Adipose tissue (tissue), 3 donors: ENCODE measurements around the gene MYLK2. TPM values are rescaled to one million over a fixed set of nuclear protein-coding genes. Genes with fewer than 3 reads are reported as not detected.

Experiments
- H3K27ac ChIP-seq: one replicate; pipeline ENCODE4 v1.5.1; 2013; ENCODE audit warnings: low read depth, low read length
- WGBS, 3 donors: extraction: QIAGEN DNeasy Blood & Tissue Kit; methylation state at CpG; one replicate each; pipeline ENCODE4 v1.1.7; 2013; 5-methylcytosine and 5-hydroxymethylcytosine counted together
- polyA plus RNA-seq, 3 donors: library from polyadenylated mRNA; stranded (reverse); fragments of 200-250 nt; gene quantifications; one replicate each; pipeline ENCODE4 v1.2.3, GENCODE V29; 2013
- donor health status: healthy with polysubstance abuse.
- donor health status: Bipolar disorder and iron deficiency.
- donor health status: healthy.

Gene MYLK2
- polyA plus RNA-seq, 3 donors, result 0.04 to 13.3 TPM; not detected in 1

DNA sequence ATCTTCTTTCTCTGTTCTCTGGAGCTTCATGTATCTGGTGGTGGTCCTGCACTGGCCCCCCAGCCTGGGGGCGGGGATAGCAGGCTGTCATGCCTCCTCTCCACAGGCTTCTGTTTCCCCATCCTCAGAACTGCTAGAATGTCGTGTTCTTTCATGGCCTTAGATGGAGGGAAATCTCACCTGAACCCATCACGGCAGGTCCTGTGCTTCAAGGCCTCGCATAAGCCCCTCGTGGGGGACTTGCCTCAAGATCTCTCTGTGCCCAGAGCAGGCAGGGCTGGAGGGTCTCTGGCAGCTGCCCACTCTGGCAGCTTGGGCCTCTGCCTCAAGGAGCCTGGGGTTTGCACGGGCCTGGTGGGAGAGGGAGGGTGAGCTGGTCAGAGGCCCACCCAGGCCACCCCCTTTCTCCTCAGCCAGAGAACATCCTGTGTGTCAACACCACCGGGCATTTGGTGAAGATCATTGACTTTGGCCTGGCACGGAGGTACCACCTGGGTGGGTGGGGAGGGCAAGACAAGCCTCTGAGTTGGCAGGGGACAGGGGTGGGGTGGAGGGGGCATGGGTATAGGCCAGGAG lies 11.3 kb downstream of the MYLK2 start:
- no peak overlapping the region for H3K27ac ChIP-seq
- WGBS, 3 donors, result 77 to 88% (median 81%) methylated on average over 8 of the region's 8 CpGs

DNA sequence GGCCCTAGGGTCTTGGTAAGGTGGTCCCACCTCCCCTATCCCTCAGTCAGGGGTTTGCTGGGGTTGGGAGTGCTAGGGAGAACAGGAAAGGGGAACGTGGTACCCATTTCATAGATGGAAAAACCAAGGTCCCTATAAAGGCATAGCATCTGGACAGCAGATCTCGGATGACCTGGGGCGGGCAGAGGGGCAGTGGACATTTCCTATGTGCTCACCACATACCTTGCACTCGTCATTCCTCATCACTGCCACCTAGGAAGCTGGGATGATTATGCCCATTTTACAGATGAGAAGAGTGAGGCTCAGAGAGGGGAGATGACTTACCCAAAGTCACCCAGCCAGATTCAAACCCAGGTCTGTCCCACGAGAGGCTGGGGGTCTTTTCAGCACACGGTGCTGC lies 12.1 kb downstream of the MYLK2 start:
- no peak overlapping the region for H3K27ac ChIP-seq
- 87 to 93% (median 91%) methylated on average over 6 of the region's 6 CpGs for WGBS, 3 donors

DNA sequence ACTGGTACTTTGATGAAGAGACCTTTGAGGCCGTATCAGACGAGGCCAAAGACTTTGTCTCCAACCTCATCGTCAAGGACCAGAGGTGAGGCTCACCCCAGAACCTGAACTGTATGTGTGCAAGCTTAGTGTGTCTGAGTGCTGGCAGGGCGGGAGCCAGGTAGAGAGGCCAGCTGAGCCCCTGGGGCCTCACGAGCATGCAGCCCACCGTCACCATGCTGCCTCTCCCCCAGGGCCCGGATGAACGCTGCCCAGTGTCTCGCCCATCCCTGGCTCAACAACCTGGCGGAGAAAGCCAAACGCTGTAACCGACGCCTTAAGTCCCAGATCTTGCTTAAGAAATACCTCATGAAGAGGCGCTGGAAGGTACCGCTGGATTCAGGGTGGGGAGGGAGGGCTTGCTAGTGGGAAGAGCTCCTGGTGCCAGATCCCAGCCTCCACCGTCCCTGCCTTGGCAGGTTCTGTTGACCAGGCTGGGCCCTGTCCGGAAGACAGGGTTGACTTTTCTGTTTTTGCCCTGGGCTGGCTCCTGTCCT lies 12.7 kb downstream of the MYLK2 start:
- WGBS, 3 donors, result 87 to 93% (median 93%) methylated on average over 17 of the region's 17 CpGs
- no peak overlapping the region for H3K27ac ChIP-seq

DNA sequence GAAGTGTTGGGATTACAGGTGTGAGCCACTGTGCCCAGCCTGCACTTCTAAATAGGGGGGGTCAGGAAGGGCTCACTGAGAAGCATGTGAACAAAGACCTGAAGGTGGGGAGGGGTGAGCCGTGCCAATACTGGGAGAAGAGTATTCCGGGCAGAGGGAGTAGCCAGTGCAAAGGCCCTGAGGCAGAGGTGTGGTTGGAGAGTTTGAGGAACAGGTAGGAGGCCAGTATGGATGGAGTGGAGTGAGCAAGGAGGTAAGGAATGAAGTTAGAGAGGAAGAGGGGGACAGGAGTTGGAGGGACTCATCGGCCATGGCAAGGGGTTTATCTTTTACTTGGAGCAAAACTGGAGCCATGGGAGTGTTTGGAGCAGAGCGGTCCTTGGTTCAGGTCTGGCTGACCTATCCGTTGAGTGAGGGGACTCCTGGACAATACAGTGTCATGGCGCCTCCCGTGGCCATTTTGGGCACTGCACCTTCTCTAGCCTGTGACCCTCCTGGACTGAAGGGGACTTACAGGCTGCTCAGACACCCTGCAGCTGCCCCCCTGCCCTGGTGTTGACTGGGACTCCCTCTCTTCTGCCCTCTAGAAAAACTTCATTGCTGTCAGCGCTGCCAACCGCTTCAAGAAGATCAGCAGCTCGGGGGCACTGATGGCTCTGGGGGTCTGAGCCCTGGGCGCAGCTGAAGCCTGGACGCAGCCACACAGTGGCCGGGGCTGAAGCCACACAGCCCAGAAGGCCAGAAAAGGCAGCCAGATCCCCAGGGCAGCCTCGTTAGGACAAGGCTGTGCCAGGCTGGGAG lies 14.2 kb downstream of the MYLK2 start:
- no peak overlapping the region for H3K27ac ChIP-seq
- 61 to 64% (median 61%) methylated on average over 14 of the region's 14 CpGs for WGBS, 3 donors

DNA sequence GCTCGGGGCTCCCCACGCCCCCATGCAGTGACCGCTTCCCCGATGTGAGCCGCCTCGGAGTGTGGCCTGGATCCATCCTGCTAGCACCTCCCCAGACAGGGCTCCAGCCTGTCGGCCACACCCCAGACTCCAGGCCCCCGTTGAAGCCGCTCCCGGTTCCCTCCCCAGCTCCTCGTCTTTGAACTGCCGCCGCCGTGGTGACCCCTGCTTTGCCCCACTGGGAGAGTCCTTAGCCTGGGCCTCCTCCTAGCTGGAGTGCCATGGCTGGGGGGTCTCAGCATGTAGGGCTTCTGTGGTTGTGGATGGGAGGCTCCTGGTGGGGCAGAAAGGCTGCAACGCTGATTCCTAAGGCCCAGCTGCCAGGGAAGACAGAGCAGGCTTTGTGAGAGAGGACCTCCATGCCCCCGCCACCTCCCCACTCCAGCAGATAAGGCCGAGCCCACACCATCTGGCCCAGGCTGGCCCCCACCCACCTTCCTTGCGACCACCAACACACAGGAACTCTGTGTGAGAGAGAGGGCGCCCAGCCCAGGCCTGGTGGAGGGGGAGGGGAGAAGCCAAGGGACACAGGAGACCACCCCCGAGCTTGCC lies 14.9 kb downstream of the MYLK2 start:
- 67 to 78% (median 68%) methylated on average over 20 of the region's 20 CpGs for WGBS, 3 donors
- H3K27ac ChIP-seq, result no peak overlapping the region

DNA sequence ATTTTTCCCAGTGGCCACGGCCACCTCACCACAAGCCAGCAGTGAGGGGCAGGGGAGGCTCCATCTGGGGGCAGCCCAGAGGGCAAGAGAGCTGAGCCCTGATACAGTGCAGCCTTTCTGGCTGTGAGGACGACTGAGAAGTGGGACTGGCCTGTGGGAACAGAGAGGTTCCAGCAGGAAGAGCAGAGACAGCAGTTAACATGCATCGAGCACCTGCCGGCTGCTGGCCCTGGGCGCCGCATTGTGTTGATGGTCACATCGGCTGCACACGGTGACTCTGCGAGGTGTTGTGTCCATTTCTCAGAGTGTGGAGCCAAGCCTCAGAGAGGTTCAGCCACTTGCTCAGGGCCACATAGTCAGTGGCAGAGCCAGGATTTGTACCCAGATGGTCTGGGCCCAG lies 16.4 kb downstream of the MYLK2 start:
- no peak overlapping the region for H3K27ac ChIP-seq
- WGBS, 3 donors, result 70 to 86% (median 82%) methylated on average over 9 of the region's 9 CpGs

DNA sequence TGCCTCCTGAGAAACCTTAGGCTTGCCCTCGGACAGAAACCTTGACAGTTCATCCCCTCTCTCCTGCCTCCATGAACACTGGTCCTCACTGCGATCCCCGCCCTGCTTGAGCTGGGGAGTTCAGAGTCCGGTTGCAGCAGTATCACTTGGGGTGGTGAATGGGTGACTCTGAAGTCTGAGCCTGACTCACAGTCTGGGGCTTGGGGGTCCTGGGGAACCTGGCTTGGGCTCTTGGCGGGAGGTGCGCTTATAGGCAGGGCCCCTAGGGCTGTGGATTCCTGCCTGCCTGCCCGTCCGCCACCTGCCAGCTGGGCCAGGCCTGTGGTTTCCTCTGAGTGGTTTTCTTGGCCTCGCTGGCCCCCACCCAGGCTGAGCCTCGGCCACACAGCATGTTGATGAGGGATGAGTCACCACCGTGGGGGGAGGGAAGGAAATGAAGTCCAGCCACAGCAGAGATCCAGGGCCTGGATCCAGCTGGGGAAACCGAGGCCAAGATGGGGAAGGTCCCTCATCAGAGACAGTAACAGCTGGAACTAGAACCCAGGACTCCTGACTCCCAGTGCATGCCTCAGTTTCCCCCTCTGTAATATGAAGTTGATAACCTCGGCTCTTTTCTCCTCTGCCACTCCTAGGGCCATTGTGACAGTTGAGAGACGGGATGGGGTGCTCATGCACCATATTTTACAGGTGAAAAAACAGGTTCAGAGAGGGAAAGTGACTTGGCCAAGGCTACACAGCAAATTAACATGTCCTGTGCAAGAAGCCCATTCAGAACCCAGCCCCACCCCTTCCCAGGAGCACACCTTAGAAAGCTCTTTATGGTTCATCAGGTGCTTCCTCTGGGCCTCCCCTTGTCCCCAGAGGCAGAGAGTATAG lies 17.1 kb downstream of the MYLK2 start:
- 22 to 64% (median 23%) methylated on average over 14 of the region's 14 CpGs for WGBS, 3 donors
- H3K27ac ChIP-seq, result no peak overlapping the region

DNA sequence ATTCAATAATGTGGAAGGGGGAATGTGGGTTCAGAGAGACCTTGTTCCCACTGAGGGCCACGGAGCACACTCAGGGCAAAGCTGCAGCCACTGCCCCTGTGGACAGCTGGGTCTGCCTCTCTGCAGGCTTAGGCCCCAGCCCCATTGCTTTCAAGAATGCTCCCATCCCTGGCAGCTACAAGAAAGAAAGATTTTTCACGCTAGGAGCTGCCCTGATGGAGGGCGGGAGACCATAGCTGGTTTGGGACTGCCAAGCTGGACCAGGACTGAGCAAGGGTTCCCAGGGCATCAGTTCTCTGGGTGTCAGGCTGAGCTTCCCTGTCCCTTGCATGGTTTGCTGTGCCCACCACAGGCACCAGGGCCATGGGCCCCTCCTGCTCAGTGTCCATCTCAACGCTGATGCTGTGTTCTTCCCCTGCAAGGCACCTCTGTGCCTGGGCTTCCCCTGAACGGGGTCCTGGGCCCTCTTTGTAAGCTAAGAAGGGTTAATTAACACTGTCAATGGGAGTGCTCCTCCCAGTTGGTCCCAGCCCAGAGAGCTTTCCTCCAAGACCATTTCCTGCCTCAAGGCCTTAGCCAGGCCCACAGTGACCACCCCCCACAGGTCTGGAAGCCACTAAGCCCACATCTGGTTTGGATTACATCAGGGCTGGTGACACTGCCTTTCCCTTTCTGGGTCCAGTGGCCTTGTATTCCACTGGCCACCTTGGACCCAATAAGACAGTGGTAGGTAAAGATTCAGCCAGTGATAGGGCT lies 17.9 kb downstream of the MYLK2 start:
- 73 to 82% (median 82%) methylated on average over 5 of the region's 5 CpGs for WGBS, 3 donors

DNA sequence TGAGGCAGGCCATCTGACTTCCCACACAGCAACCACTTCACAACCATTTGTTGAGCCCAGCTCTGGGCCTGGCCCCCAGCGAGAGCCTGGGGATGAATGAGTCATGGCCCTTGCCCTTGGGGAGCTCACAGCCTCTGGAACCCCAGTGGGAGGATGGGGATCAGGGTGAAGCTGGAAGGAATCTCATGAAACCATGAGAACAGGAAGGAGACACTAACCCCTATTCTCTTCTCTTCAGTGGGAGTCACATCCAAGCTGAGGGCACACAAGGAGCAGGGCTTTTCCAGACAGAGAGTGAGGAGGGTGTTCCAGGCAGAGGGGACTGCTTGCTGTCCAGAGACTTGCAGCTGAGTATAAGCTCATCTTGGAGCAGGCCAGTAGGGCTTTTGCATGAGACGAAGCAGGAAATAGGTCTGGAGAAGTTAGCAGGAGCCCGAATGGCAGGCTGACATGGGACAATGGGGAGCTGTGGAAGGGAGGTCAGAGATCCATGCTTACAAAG lies 18.8 kb downstream of the MYLK2 start:
- no peak overlapping the region for H3K27ac ChIP-seq
- WGBS, 3 donors, result 39 to 65% (median 43%) methylated on average over 3 of the region's 3 CpGs

More for the DNA sequence above, 17.9 kb downstream of the MYLK2 start:
- no peak overlapping the region for H3K27ac ChIP-seq

DNA sequence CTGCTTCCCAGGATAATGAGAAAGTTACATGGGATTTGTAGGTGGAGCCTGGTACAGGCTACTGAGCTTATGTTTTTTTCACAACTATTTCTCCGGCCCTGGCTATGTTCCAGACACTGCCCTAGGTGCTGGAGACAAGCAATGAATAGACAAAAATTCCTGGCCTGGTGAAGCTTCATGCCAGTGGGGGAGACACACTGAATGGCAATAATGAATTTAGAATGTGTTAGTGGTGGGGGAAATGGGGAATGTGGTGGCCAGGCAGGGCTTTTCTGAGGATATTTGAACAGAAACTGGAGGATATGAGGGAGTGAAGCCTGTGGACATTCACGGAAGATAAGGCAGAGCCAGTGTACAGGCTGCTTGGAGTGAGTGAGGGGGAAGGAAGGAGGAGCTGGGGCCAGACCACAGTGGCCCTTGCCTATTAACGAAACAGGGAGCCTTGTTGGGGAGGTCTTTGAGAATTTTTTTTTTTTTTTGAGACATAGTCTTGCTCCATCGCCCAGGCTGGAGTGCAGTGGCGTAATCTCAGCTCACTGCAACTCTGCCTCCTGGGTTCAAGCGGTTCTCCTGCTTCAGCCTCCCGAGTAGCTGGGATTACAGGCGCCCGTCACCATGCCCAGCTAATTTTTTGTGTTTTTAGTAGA lies 19.6 kb downstream of the MYLK2 start:
- WGBS, 3 donors, result 53 to 72% (median 55%) methylated on average over 9 of the region's 9 CpGs

DNA sequence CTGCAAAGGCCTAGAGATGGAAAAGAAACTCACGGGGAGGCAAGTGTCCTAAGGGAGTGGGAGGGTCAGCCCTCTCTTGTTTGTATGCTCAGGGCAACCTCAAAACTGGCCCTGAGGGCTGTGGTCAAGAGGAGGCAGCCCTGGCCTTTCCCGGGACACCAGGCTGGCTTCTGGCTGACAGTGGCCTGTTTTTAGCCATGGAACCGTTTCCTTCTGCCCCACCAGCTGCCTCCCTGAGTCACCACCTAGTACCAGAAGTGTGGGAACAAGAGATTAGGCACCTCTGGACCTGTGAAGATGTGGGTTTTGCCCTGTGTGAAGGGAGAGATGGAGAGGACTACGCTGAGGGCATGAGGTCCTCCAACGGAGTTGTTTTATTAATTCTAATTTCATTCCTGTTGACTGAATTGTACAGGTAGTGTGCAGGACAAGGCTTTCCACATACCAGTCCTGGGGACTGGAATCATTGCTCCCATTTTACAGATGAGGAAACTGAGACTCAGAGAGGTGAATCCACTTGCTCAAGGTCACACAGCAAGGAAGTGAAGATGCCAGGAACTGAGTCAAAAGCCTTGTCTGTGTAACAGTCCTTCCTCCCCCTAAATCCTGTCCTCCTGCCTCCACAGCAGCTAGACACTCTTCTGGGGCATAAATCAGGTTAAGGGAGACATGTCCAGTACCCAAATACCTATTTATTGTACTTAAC lies 20.8 kb downstream of the MYLK2 start:
- 63 to 68% (median 67%) methylated on average over 5 of the region's 5 CpGs for WGBS, 3 donors
- no peak overlapping the region for H3K27ac ChIP-seq

More for the DNA sequence above, 19.6 kb downstream of the MYLK2 start:
- no peak overlapping the region for H3K27ac ChIP-seq

DNA sequence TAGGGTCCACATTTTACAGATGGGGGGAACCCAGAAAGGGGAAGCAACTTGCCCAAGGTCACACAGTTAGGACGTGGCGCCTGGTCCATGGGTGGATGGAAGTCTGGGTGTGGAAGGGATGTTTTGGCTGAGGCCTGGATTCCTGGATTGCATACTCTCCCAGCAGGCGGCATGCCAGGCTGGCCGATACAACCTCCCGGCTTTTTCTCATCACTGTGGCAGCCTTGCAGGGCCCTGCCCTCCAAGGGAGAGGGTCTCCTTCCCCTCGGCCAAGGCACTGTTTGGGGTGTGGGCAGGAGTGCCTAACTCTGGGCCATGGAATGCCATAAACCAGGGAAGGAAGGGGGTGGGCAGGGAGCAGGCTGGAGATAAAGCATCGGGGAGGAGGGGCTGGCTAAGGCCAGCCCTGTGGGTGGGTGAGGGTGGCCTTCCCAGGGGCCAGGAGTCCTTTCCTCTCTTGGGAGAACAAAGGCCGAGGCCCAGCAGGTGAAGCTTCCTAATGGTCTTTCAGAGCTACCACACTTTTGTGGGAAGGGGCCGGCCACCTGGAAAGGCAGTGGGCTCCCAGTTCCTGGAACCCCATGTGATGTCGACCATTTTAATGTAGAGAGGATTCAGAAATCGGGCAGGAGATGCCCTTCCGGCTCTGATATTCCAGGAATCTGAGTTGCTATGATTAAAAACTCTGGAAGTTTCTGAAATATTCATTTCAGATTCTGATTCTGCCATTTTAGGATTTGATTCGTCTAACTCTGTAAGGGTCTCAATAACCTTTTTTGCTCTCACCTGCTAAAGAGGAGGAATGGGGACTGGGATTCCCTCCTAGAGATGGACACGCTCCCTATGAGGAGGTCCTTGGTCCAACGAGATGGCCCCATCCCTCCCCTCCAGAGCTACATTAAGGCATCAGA lies 22.0 kb downstream of the MYLK2 start:
- 69 to 75% (median 73%) methylated on average over 14 to 15 of the region's 15 CpGs for WGBS, 3 donors
- no peak overlapping the region for H3K27ac ChIP-seq

DNA sequence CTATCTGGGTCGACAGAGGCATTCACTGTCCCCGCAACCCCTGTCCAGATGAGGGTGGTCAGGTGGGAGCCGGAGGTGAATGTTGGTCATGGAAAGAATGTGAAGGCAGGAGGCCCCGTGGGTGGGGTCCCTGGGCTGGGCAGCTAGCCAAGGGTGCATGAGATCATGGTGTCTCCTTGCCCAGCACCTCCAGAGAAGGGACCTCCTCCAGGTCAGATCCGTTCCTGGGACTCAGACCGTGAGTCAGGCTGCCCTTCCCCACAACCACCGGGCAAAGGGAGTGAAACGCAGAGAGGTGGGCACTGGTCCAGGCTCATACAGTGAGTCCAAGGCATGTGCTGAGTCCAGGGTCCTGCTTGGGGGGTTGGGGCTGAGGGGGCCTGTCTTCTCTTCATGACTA lies 22.8 kb downstream of the MYLK2 start:
- H3K27ac ChIP-seq, result no peak overlapping the region
- 51 to 63% (median 61%) methylated on average over 8 of the region's 8 CpGs for WGBS, 3 donors

DNA sequence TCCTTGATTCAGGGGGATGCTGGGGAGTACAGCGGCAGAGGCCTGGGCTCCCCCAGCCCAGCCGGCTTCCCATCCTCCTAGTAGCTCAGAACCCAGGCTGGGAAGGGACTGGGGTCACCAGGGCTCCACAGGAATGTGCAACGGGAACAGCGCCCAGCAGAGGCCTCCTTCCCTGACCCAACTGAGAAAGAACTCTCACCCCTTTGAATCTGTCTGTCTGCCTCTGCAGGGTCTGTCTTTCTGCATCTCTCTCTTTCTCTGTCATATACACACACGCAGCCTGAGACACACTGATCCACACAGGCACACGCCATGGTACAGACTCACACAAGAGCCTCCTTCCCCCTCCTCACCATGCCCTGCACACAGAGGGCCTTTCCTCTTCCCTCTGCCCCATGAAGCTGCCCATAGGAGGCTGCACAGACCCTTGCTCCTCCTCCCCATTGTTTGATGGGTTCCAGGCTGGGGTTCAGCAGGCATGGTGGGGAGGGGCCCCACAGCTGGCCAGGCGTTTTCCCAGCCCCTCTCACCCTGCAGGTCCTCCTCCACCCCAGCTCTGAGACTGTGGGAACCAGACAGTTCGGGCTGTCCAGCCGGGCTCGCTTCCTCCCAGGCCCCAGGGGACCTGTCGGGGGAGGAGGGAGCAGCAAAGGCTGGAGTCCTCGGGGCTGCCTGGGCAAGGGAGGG lies 23.5 kb downstream of the MYLK2 start:
- WGBS, 3 donors, result 46 to 67% (median 48%) methylated on average over 12 of the region's 12 CpGs
- H3K27ac ChIP-seq, result no peak overlapping the region

DNA sequence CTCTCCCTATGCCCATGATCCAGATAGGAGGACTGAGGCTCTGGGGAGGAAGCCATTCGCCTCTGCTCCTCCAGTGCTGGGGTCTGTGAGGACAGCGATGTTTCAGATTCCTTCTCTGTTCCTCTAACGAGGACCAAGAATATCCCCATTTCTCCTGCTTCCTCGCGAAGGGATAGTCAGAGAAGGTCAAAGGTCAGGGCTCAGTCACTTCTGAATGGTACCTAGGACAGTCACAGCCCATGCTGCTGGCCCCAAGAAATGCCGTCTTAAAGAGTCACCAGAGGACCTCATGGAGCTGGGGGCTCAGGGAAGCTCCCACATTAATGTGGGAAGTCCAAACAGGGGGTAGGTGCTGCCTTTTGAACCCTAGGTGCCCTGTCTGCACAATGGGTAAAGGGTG lies 24.1 kb downstream of the MYLK2 start:
- H3K27ac ChIP-seq, result no peak overlapping the region
- 62 to 72% (median 64%) methylated on average over 6 of the region's 6 CpGs for WGBS, 3 donors
